ENCODE data around the gene LEKR1.

LEKR1 gene

GRCh38 chr3:157087373-157087772 is 261.2 kb downstream of the LEKR1 start:
- TF ChIP-seq CTCF (IDR thresholded peaks at IDR 0.05) (no peak), ZFX (IDR thresholded peaks at IDR 0.05; ENCODE audit: borderline replicate concordance) (no peak)
- H3K27ac ChIP-seq = peak overlapping the region; percentile 98

- H3K27ac ChIP-seq = peak overlapping the region; percentile 98
- TF ChIP-seq ZFX (IDR thresholded peaks at IDR 0.05; ENCODE audit: borderline replicate concordance) (no peak), CTCF (IDR thresholded peaks at IDR 0.05) (no peak)
Observed at GRCh38 chr3:157087780-157088600, 261.8 kb downstream of the LEKR1 start.

- TF ChIP-seq CTCF (IDR thresholded peaks at IDR 0.05) (peak; percentile 32), ZFX (IDR thresholded peaks at IDR 0.05; ENCODE audit: borderline replicate concordance) (no peak)
- H3K27ac ChIP-seq = peak overlapping the region; percentile 98
Observed at GRCh38 chr3:157088601-157089454, 262.7 kb downstream of the LEKR1 start.

- H3K27ac ChIP-seq = peak overlapping the region; percentile 98
- no peak for TF ChIP-seq CTCF (IDR thresholded peaks at IDR 0.05)
- TF ChIP-seq ZFX (IDR thresholded peaks at IDR 0.05; ENCODE audit: borderline replicate concordance) = no peak
Observed at GRCh38 chr3:157089455-157090221, 263.5 kb downstream of the LEKR1 start.

- TF ChIP-seq ZFX (IDR thresholded peaks at IDR 0.05; ENCODE audit: borderline replicate concordance) (no peak), CTCF (IDR thresholded peaks at IDR 0.05) (no peak)
- no peak overlapping the region for H3K27ac ChIP-seq
Observed at GRCh38 chr3:157091083-157091833, 265.1 kb downstream of the LEKR1 start.

GRCh38 chr3:157092230-157092629 is 266.1 kb downstream of the LEKR1 start:
- TF ChIP-seq ZFX (IDR thresholded peaks at IDR 0.05; ENCODE audit: borderline replicate concordance) (no peak), CTCF (IDR thresholded peaks at IDR 0.05) (no peak)
- H3K27ac ChIP-seq = no peak overlapping the region

Data from 22Rv1 (cell line).